Activated CD4-positive, CD25-positive, alpha-beta regulatory T cell treated with anti-CD3 and anti-CD28 coated beads, Interleukin-2, amount 50 U/mL, for 72 hours (primary cell): ENCODE measurements around the gene APLF.
"Not testable (repeated sequence)": the region's sequence is repeated elsewhere in the genome, so short reads cannot be mapped to it uniquely, and the experiment has no call there.

Experiments used
- DNase-seq: peaks from one replicate; pipeline ENCODE4 v3.0.0; 2021

The APLF gene

DNA sequence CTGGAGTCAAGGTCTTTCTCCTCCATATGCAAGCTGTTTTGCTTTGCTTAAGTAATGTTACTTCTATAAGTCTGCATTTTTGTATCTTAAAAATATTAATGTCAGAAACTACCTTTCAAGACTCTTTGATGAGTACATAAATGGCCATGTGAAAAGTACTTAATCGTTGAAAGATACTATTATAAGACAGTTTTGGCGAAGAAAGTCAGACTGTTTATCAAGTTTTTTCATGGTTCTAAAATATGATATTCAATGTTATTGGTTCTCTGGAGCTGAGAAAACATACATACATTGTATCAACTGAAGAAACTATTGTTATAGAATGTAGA, 25.4 kb upstream of the APLF start:
- no peak for DNase-seq

GRCh38 chr2:68446425-68446824, 21.0 kb upstream of the APLF start:
- not testable (repeated sequence) for DNase-seq

- DNase-seq: no peak
Measured at GRCh38 chr2:68447118-68447517, 20.3 kb upstream of the APLF start.

GRCh38 chr2:68448671-68449653, 18.4 kb upstream of the APLF start:
- DNase-seq: no peak

DNA sequence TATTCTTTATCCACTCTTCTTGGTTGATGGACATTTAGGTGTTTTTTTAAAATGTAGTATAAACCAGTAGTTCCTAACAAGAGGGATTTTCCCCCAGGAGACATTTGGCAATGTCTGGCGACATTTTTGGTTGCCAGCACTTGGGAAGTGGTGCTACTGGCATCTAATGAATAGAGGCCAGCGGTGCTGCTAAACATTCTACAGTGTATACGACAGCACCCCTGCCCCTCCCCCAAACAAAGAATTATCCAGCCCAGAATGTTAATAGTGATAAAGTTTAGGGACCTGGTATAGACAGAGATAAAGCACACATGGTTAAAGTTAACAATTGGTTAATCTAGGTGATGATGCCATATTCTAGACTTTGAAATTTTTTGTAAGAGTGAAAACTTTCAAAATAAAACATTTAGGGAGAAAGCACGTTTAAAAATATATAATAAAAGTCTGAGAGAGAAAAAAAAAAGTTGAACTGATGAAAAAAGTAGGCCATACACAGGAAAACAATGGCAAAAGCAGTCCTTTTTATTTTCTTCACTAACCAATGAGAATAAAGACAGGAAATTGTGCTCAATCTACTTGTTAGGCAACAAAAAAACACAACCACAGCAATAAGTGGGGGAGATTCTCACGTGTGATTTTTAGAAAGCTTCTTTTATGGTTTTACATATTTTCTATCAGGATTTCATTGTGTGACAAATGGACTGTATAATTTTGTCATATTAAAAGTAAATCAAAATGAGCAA, 15.1 kb upstream of the APLF start:
- no peak for DNase-seq

GRCh38 chr2:68453761-68454360, 13.5 kb upstream of the APLF start:
- no peak for DNase-seq

DNA sequence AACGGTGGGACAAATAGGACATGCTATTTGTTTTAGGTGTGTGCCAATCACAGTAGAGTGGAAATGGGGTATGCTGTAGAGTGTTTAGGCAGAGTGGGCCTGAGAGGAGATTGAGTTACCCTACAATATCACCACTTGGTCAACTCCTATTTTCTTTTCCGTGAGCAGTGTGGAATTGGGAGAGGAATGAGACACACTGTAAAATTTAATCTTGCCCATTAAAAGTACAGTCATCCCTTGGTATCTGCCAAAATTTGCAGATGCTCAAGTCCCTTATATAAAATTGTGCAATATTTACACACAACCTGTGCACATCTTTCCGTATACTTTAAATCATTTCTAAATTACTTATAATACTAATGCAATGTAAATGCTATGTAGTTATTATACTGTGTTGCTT, 12.7 kb upstream of the APLF start:
- DNase-seq: no peak

DNA sequence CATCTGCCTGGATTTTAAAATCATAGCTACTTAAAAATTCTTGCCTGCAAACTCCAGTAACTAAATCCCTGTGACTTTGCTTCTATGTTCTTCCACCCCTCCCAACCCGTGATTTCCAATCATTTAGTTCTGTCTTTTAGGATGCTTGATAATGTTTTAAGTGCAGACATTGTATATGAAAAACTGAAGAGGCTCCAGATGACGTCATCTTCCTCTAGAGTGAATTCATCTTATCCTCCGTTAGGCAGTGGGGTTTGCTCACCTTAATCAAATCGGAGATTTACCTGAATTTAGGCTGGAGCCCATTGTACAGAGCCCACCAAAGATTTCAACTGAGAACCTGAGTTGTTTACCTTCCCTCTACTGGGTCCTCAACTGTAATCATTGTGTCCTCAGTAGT, 11.2 kb upstream of the APLF start:
- no peak for DNase-seq

DNA sequence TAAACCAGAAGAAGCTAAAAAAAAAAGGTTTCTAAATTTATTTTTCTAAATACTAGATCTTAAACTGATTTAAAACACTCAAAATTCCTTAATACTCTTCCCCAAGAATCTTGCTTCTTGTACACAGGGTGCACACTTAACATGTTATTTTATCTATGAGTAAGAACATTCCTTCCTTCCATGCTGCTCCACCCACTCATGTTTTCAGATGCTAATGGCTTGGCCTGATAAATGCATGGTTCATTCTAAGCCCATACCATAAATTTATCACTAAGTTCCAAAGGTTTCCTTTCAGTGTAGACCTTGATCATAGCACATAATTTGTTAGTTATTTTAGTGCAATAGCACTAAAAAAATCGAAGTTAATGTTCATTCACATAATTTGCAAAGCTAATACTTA, 8.4 kb upstream of the APLF start:
- DNase-seq: no peak

DNA sequence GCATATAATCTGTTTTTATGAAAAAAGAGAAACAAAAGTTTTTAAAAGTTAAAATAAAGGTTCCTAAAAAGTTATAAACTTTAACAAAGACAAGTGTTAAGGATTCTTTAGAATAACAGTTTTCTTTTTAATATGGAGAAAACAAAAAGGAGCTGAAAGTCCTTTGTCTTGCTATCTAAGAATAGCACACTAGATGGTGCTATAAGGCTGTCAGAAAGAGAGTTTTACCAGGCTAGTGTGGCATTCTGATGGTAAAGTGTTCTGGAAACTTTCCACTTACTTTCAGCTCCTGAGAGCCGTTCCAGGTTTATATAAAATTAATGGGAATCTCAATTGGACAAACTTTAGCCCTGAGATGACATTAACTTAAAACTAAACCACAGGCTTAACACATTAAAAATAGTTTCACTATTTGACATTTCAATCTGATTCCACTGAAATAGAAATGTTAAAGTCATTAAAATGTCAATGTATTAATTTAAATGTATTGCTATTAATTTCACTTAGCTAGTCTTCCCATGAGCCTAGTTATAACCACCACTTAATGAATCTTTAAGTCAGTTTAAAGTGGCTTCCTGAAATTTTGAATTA, 4.0 kb upstream of the APLF start:
- no peak for DNase-seq

- no peak for DNase-seq
Measured at GRCh38 chr2:68464651-68465050, 2.7 kb upstream of the APLF start.

DNA sequence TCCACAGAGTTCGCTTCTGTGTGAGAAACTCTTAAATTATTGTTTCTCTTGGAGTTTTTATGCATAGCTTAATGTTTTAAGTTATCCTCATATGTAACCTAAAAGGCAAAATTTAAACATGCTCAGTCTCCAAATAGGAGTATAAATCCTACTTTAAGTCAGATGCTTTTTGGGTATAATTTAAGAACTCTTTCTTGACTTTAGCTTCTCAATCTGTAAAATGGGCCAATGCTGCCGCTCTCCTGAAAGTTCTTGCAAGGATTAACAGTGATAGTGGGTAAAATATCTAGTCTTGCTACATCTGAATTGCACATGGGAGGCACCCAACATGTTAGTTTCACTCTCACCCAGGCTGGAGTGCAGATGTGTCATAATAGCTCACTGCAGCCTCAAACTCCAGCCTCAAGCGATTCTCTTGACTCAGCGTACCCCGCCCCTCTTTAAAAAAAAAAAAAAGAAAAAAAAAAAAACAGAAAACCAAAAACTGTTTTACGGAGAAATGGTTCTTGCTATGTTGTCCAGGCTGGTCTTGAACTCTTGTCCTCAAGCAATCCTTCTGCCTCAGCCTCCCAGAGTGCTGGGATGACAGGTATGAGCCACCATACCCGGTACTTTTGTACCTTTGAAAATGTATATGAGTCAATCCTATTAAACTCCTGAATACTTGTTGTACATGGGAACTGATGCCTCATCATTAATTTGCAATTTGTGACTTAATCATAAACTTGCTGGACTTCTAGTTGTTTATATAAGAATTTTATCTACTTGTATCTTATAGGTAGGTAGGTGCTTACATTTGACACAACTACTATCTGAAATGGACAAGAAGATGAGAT, 2.1 kb upstream of the APLF start:
- no peak for DNase-seq

- peak; percentile 51 for DNase-seq
Measured at GRCh38 chr2:68466361-68466777, 1.0 kb upstream of the APLF start.

- no peak for DNase-seq
Measured at GRCh38 chr2:68466778-68467076, 658 bp upstream of the APLF start.

DNA sequence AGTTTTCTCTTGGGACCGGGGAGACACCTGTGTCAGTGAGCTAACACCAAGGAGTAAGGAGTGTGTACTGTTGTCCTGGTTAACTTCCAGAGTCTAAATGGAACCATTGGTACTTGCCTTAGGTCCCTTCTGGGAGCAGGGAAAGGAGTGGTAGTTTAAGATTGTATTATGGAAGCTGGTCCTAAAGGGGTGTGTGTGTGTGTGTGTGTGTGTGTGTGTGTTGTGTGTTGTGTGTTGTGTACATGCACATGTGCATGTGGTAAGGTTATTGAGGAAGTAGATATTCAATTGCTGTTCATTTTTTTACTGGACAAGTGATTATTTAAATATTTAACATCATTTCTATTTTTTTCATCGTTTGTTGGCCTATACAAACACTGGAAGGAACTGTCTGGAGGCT, 1.4 kb downstream of the APLF start:
- no peak for DNase-seq

- no peak for DNase-seq
Measured at GRCh38 chr2:68469935-68470334, 2.5 kb downstream of the APLF start.

DNA sequence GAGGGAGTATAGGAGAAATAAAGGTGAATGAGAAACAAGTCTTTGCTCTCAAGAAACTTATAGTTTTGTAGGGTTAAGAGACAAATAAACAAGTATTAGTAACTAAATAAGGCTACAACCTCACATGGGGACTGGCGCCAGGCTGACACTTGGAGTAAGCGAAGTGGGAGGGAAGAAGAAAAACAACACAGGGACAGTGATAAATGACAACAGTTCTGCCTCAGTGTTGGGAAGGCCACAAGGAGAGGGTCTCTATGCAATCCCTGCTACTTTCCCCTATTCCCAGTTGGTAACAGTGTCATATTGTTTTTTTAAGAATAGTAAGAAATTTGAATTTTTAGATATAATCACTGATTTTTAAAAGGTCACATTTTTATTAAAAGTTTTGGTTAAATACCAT, 4.0 kb downstream of the APLF start:
- no peak for DNase-seq

- no peak for DNase-seq
Measured at GRCh38 chr2:68472796-68473414, 5.5 kb downstream of the APLF start.

GRCh38 chr2:68475110-68475509, 7.7 kb downstream of the APLF start:
- DNase-seq: no peak

DNA sequence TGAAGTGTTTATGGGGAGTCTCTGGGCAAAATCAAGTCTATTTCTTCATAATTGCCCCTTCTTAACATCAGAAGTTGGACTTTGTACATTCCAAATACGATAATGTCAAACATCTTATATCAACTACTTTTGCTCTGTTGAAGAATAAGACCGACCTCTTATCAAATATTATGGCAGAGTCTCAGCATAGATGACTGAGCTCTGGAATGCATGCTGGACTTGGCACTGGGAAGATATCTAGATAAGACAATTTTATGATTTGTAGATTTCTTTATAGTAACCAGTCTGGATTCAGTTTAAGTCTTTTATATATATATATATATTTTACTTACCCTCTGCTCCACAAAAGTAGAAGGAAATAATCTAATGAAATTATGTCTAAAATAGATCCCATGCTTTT, 8.2 kb downstream of the APLF start:
- DNase-seq: no peak

GRCh38 chr2:68476454-68476853, 9.1 kb downstream of the APLF start:
- no peak for DNase-seq

GRCh38 chr2:68478688-68479087, 11.3 kb downstream of the APLF start:
- DNase-seq: no peak
